ENCODE results near the gene BCL11A.

The BCL11A gene

DNA sequence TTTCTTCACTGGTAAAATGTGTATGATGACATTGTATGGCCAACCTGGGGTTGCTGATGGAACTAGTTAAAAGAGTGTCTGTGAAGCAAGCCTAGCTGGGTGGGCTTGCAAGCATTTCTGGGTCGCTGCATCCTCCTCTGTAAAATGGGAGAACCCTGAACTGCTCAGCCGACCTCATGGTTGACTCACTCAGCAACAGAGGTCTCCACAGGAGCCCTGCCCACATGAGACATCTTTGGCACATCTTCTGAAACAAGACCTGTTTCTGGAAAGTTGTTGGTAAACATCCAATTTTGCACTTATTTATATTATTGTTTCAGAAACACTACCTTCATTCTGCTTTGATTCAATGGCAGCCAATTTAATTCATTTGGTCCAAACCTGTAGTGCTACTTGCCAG is 52.6 kb downstream of the BCL11A start:
- no peak for DNase-seq

DNA sequence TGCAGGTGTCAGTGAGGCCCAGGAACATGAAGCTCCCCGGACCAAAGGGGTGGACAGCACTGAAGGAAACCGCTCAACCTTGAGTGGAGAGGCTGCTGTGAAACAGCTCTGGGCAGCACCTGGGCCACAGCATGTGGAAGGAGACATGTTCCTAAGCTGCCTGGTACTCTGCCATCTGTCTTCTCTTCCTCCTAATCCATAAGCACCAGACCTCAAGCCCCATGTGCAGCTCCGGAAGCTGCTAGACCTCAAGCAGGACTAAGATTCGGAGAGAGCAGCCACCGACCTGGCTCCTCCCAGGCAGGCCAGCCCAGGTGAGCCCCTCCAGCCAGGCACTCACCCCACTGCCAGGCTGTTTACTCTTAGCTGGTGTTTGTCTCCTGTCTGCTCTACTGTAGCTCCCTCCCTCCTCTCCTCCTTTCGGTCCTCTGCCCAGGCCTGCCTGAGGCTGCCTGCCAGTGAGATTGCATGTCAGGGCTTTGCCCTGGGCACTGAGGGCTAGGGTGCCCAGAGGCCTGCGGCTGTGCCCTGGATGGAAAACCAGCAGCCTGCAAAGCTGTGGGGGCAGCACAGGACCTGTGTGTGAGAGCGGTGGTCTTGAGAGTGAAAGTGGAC is 53.7 kb downstream of the BCL11A start:
- no peak for DNase-seq

DNA sequence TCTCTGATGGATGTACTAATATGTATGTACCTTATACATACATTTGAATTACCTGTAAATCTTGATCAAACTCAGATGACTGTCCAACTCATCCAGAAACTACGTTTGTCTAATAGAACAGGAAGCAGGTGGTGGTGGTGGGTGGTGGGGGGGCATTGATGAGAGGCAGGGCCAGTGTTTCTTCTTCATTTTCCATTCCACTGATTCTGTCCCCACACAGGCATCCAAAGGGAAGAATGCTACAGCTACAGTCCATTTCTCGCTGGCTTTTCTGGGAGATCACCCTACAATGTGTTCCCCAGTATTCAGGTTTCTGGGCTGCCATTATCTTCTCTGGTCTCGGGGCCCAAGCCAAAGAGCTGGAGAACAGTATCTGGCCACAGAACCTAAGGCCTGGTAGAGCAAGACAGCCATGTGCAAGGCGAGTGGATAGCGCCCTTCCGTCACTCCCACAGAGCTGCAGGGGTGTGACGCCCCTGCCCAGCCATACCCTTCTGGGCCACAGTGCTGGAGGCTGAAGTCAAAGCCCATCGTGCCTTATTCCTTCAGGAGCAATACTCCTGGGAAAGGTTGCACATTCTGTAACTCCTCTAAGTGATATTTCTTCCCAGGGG is 54.5 kb downstream of the BCL11A start:
- DNase-seq: no peak

DNA sequence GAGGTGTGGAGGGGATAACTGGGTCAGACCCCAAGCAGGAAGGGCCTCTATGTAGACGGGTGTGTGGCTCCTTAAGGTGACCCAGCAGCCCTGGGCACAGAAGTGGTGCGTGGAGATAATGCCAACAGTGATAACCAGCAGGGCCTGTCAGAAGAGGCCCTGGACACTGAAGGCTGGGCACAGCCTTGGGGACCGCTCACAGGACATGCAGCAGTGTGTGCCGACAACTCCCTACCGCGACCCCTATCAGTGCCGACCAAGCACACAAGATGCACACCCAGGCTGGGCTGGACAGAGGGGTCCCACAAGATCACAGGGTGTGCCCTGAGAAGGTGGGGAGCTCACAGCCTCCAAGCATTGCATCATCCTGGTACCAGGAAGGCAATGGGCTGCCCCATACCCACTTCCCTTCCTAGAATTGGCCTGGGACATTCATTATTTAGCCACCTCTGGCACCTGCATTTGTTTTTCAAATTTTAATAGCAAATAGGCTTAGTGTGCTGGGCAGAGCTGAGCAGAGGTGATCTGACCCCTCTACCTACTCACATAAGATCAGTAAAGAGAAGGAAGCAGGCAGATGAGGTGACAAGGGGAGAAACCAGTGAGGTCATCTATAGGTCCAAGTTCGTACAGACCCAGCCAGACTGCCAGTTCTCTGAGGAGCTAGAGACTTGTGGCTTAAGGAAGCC is 55.2 kb downstream of the BCL11A start:
- no peak for DNase-seq

DNA sequence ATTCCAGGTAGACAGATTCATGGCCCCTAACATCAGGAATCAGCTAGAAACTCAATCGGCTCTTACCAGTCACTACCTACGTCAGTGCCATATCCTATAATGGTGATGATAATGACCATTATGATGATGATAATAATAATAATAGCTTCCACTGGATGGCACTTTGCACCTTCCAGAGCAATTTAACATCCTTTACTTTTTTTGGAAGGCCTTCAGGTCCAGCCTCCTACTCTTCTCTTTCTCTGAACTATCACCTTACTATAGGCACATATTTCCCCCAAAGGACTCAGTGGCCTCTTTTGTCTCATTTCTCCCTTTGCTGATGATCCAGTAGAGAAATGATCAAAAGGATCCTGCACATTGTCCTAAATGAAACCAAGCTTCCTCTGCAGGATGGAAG is 56.0 kb downstream of the BCL11A start:
- DNase-seq: no peak

DNA sequence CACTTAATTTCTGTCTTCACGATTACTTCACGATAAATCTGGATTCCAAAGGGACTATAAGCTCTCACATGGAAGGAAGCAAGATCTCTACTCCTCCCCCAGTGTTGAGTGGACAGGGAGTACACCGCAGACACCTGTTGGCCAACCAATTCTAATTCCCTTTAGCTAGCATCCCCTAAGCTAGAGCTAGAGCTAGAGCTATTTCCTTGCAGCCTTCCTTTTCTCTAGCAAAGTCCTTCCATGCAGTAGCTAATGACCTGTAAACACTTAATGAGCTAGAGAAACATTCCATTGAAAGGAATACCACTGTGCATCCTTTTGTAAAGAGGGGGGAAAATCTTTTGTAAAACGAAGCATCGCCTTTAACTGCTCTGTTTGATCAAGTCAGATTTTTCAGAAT is 56.5 kb downstream of the BCL11A start:
- DNase-seq: no peak

DNA sequence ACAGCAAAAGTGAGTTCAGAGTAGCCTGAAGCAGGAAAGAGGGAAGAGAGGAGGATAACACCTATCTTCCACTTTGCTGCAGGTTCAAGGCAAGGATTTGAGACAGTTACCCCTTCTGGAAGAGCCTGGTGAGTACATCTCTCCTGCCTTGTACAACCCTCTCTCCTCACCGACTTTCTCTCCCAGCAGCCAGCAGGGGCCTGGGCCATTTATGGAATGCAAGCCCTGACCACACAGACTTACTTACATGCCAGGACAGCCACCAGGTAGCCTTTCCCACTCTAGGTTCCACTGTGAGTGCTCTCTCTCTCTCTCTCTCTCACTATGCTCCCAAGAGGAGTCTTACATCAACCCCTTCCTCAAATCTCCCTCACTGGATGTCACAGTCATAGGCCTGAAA is 57.0 kb downstream of the BCL11A start:
- no peak for DNase-seq

DNA sequence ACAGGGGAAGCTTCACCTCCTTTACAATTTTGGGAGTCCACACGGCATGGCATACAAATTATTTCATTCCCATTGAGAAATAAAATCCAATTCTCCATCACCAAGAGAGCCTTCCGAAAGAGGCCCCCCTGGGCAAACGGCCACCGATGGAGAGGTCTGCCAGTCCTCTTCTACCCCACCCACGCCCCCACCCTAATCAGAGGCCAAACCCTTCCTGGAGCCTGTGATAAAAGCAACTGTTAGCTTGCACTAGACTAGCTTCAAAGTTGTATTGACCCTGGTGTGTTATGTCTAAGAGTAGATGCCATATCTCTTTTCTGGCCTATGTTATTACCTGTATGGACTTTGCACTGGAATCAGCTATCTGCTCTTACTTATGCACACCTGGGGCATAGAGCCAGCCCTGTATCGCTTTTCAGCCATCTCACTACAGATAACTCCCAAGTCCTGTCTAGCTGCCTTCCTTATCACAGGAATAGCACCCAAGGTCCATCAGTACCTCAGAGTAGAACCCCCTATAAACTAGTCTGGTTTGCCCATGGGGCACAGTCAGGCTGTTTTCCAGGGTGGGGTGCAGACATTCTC is 58.3 kb downstream of the BCL11A start:
- DNase-seq: no peak

DNA sequence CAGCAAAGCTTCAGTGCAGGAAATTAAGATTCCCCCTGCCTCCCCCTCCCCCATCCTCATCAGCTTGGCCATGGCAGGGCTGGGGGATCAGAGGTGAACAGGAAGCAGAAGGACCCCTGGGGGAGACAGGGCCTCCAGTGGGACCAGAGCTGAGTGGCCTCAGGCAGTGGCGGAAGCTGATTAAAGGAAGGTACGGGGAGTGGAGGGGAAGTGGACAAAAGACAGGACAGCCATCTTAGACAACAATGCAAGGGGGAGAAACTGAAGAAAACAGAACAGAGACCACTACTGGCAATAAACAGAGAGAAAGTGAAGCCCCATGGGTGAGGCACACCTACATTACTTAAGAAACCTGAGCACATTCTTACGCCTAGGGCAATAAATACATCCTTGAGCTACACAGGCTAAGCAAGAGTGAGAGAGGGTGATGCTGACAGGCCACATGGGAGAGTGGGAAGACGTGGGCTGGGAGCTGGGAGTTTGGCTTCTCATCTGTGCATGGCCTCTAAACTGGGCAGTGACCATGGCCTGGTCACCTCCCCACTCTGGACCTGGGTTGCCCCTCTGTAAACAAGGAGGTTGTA is 59.6 kb downstream of the BCL11A start:
- DNase-seq: no peak

DNA sequence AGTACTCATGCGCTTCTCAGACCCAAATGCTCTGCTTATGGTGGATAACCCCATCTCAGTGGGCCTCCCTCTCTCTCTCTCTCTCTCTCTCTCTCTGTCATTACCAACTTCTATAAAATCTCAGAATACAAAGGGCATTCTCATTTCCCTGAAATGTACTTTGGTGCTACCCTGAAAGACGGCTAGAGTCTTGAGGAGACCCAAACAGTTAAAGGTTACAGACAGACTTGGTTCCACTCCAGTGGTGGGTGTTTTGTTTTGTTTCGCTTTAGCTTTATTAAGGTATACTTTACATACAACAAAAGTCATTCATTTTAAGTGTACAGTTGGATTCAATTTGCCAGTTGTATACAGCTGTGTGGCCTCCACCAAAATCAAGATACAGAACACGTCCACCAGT is 60.9 kb downstream of the BCL11A start:
- DNase-seq: no peak

DNA sequence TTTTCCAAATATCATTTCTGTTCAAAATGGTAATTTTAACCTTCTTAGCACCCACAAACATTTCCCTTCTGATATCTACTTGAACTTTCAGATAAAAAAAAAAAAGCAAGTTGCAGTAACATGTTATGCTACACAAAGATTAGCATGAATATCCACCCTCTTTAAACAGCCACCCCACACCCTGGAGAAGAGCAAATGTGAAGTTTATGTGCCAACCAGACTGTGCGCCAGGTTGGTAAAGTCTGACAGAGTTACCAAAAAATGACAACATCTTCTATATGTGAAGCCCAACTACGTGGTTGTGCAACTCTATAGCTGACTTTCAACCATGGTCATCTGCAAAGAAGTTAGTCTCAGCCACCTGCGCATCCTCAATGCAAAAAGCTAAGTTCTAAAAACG is 62.6 kb downstream of the BCL11A start:
- DNase-seq: no peak

DNA sequence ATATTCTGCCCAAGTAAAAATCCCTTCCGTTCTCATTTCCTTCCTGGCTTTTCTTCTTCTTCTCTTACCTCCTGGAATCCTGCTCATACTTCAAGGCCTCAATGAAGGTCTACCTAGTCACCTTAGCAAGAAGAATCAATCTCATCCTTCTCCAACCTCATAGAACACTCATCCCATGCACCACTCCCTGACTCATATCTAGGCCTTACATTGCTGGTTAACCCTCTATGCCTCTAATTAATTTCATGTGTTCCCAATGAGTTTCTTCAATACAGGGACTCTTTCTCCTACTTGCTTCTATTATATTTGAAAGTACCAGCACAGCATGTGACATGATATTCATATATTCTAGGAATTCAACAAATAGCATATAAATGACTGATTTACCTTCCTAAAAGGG is 63.0 kb downstream of the BCL11A start:
- DNase-seq: no peak

DNA sequence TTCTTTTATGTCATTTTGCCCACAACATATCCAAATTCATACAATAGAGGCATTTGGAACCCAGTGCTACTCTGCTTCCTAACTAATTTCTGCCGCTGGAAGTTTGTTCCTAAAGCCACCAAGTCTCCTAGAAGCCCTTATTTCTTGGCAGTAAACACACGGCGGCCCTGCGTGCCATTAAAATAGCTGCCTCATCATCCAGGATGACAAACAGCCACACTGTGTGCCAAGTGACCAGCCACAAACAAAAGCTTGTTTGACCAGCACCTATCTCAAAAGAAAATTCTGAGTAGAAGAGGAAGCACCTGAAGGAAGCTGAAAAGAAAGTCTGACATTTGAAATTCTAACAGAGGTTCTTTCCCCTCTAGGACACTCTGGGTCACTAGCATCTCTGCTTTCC is 64.2 kb downstream of the BCL11A start:
- no peak for DNase-seq

DNA sequence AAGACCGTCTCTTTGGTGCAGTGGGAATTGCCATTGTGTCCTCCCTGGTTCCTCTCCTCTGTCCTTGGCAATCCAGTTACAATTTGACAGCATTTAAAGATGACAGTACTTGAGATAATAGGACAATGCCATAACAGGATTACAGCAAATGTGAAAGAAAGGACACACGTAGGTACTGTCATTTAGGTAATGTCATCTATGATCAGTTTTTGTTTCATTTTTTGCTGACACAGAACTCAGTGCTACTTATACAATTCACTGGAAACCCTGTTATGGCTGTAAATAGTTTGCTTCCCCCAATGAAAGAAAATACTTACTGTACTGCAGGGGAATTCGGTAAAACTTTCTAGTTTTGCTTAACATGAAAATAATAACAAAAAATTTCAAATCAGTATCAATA is 65.2 kb downstream of the BCL11A start:
- DNase-seq: no peak

DNA sequence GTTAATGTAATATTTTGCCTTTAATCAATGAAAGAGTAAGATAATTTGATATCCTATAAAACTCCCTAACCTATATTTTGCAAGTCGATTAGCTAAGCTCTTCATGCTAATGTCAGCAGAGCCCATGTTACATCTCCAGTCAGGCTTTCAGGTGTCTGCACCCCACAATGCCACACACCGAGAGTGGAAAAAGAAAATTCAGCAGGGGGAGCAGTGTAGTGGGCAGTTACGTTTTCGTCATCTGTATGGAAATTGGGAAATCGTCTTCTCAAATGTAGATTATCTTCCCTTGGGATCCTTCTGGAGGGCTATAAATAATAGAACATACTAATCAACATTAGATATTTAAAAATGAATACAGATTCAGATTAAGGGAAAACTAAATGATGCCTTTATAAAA is 66.3 kb downstream of the BCL11A start:
- no peak for DNase-seq

DNA sequence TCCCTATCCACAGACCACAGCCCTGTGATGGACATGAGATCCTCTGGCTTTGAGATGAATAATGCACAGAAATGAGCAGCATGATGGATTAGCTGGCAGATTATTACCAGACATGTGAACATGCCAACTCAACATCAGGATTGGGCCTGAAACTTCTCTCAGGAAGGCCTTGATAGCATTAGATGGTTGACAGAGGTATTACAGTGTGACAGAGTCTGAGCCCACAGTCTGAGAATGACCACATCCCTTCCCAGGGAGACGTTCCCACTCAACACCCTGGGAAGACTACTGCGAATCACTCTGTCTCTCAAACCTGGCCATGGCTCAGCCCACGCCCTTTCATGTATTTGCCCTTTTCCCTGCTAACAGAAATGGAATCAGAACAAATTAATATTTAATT is 66.9 kb downstream of the BCL11A start:
- DNase-seq: no peak

DNA sequence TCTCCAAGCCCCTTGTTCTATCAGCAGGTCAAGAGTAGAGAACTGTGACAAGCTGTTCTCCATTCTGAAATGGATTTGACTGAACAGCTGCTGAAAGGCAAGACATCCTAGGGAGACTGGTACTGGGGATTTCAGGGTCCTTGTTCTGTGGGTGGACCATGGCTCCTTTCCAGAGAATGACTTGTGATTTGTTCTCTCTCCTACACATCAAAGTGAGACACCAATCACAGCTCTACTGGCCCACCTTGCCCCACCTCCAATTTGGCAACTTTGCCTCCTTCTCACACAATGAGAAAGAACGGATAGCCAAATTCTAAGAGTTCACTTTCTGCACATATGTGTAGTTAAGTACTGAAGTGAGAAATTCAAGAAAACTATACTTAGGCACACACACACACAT is 67.4 kb downstream of the BCL11A start:
- no peak for DNase-seq

DNA sequence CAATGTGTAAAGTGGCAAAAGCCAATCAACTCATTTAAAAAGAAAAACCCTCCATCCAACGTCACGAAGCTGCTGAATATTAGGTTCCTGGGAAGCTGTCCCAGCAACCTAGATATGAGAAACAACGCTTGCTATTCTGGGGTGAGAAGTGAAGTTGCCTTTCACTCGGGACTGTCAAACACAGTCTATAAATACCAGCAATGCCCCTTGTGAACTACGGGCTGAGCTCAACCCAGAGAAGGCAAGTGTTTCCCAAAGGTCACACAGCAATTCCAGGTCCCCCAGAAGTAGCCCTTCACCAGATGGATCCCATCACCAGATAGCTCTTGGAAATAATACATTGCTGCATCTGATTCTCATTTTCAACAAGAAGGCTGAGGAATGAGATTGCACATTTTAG is 67.9 kb downstream of the BCL11A start:
- DNase-seq: no peak

DNA sequence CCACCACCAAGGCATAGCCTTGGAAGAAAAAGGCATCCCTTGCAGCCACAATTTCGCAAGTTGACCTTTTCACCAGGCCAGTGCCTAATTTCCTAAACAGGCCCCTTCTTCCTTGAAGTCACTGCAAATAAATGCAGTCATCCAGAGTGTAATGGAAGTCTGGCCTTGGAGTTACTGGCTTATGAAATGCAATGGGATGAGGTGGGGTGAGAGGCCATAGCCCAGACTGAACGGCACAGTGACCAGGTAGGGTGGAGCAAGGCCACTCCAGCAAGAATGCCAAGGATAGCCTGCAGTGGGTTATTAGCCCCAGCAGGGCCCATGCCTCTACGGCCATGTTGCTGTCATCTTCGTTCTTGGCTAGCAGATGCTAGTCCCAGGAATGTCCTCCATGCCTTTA is 68.4 kb downstream of the BCL11A start:
- no peak for DNase-seq

DNA sequence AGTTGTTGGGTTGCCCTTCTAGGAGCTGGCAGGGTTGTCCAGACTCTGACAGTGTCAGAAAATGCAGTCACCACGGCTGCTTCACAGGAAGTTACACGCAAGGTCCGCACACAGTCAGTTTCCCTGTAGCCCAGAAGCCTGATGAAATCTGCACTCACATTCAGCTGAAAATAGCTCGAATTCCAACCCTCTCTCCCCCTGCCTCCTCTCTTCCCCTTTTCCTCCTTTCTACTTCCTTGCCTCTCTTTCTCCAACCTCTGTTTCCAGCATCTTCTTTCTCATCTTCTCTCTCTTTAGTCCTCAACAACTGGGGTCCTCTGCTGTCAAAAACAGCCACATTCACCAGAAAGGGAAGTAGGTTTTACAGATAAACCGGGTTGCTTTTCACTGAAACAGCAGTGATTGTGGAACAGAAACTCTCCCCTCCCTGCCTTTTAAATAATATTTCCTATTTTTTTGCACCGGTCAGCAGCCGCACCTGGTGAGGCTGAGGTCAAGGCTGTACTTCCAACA is 69.3 kb downstream of the BCL11A start:
- DNase-seq: no peak

DNA sequence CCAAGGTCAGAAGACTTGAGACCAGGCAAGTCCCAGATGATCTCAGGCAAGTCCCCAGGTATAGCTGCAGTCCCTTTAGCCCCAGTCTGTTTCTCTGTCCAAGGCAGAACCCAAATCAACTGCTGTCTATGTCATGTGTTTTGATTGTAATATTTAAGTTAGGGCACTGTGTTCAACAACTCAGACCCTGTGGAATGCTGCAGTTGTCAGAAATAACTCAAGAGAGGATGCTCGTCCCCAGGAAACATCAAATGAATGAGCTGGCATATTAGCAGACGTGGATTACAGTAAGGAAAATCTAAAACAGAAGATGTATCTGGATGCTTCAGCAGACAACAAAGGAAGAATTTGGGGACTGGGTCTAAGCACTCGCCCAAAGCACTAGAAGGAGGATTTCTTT is 70.1 kb downstream of the BCL11A start:
- no peak for DNase-seq

DNA sequence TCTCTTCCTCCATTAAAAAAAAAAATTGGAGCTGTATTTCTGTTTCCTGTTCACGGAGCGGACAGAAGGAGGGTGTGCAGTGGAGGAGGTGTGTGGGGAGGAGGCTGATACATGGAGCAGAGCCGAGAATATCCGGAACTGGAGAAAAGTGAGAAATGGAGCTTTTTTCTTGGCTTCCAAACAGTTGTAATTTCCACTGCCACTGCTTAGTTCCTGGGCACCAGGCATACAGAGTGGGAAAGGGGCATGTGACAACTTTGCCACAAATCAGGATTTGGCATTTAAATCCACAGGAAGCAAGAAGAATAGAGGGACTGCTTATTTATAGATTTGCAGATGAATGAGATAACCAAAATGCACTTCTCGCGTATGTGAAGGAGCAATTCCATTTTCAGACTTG is 71.2 kb downstream of the BCL11A start:
- no peak for DNase-seq

DNA sequence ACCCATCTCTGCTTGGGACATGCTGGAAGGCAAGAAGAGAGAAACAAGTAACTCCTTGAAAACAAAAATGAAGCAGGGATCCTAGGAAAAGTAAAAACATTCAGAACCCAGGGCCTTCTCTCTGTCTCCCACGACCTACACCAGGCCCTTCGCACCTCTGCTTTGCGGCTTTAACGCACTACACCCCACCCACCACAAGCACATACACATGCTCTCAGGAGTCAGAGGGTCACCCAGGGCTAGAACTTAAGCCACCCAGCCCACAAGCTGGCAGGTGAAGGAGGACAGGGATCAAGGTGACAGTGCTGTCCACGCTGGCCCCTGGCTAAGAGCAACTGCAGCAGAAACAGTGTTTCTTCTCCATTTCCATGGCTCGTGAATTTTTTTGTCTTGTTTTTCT is 72.2 kb downstream of the BCL11A start:
- no peak for DNase-seq

Data from activated CD4-positive, alpha-beta T cell treated with anti-CD3 and anti-CD28 coated beads, Interleukin-2, amount 50 U/mL, for 16 hours (primary cell).